Activated B cell treated with CpG ODN at 0.5 μM for 24 hours (primary cell): ENCODE results near the gene ELSPBP1. TPM values are rescaled to one million over a fixed set of nuclear protein-coding genes. Genes with fewer than 3 reads are reported as not detected.

ENCODE experiments used
- ATAC-seq: fragments of 200-7000 bp; cut with Tn5 transposase; one replicate; pipeline ENCODE4 v1.10.0; 2021; ENCODE audit warnings: low read depth, mild to moderate bottlenecking, moderate library complexity
- CTCF ChIA-PET: fragments of 350-600 bp; sonication (Branson Sonifier 250); formaldehyde crosslinking; loops from one replicate; lab custom pipeline; 2021; ENCODE audit warnings: antibody characterized with exemption; lab: Charles Lee
- POLR2A ChIA-PET: fragments of 350-600 bp; sonication (Branson Sonifier 250); formaldehyde crosslinking; loops from one replicate; lab custom pipeline; 2021; ENCODE audit warnings: antibody characterized with exemption; lab: Charles Lee
- DNase-seq: peaks from one replicate; pipeline ENCODE4 v3.0.0; 2022
- H3K27ac Mint-ChIP-seq: one replicate; pipeline ENCODE4 v1.8.0; 2020; ENCODE audit warnings: mixed read lengths
- H3K27me3 Mint-ChIP-seq: one replicate; pipeline ENCODE4 v1.8.0; 2021; ENCODE audit warnings: mixed read lengths
- H3K36me3 Mint-ChIP-seq: one replicate; pipeline ENCODE4 v1.8.0; 2021; ENCODE audit warnings: low read depth, mixed read lengths
- H3K4me1 Mint-ChIP-seq: one replicate; pipeline ENCODE4 v1.8.0; 2021; ENCODE audit warnings: mixed read lengths
- H3K4me3 Mint-ChIP-seq: one replicate; pipeline ENCODE4 v1.8.0; 2020; ENCODE audit warnings: mild to moderate bottlenecking, mixed read lengths
- H3K9me3 Mint-ChIP-seq: one replicate; pipeline ENCODE4 v1.8.0; 2020; ENCODE audit warnings: mixed read lengths
- intact Hi-C: fragments of 100-400 bp; cut with micrococcal nuclease; formaldehyde crosslinking; loops from one replicate; pipeline ENCODE4 v1.15.1; 2024
- total RNA-seq: library from RNA; stranded (reverse); gene quantifications from 2 replicates; pipeline ENCODE4 v1.2.3, GENCODE V29; 2022
- TF ChIP-seq, protein P1 (sequence below): fragments of 200-600 bp; IDR thresholded peaks from one replicate; pipeline ENCODE4 v1.8.0; 2022; ENCODE audit warnings: antibody characterized with exemption, mild to moderate bottlenecking

ELSPBP1 gene
- total RNA-seq, 1 donor from 2014 or later = not detected

GRCh38 chr19:48041877-48042580, 47.6 kb downstream of the ELSPBP1 start:
- DNase-seq (no peak), ATAC-seq (no peak)
- TF ChIP-seq, protein P1, sequence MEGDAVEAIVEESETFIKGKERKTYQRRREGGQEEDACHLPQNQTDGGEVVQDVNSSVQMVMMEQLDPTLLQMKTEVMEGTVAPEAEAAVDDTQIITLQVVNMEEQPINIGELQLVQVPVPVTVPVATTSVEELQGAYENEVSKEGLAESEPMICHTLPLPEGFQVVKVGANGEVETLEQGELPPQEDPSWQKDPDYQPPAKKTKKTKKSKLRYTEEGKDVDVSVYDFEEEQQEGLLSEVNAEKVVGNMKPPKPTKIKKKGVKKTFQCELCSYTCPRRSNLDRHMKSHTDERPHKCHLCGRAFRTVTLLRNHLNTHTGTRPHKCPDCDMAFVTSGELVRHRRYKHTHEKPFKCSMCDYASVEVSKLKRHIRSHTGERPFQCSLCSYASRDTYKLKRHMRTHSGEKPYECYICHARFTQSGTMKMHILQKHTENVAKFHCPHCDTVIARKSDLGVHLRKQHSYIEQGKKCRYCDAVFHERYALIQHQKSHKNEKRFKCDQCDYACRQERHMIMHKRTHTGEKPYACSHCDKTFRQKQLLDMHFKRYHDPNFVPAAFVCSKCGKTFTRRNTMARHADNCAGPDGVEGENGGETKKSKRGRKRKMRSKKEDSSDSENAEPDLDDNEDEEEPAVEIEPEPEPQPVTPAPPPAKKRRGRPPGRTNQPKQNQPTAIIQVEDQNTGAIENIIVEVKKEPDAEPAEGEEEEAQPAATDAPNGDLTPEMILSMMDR = no peak
- POLR2A ChIA-PET = no interaction called here
- intact Hi-C loops = no loop called here
- CTCF ChIA-PET = no interaction called here
- Mint-ChIP-seq H3K4me1 (no peaks in the 10 kb centered on the region), H3K27me3 (peaks cover 26% of the 10 kb centered on the region), H3K27ac (no peak overlapping the region), H3K9me3 (no peaks in the 10 kb centered on the region), H3K4me3 (no peak overlapping the region), H3K36me3 (no peaks in the 10 kb centered on the region)

DNA sequence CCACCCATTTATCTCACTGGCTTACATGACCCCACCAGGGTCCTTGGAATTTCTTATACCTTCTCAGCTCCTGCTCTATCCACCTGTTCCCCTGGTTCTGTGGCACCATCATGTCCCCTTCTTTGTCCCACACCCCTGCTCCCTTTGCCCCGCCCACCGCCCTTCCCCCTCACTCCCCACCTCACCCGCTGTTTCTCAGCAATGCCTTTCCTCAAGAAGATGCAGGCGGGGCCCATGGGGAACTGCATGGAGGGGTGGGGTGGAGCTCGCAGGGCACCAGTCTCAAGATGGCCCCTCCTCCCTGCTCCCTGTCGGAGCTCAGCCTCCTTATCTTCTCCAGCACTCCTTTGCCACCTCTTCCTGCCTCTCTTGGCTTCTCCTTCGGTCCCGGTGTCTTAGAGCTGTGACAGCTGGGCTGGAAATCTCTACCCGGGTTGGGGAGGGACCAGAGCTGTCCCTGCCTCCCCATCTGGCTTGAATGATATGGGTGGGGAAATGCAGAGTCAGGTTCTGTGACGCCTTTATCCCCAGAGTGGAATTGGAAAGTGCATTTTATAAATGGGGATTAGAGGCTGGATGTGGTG, 49.3 kb downstream of the ELSPBP1 start, which contains the start of gene CABP5:
Gene CABP5 (minus strand): TSS at position 405 of the 584 bp plus-strand sequence. CDS start 157 bp downstream, at position 248.
- H3K27ac Mint-ChIP-seq = no peak within 1 kb of the TSS
- no peaks in the 10 kb centered on the region for H3K4me1 Mint-ChIP-seq
- no peaks in the 10 kb centered on the region for H3K36me3 Mint-ChIP-seq
- DNase-seq = no peak
- no peak for ATAC-seq
- peaks cover 25% of the 10 kb centered on the region for H3K27me3 Mint-ChIP-seq
- intact Hi-C loops = no loop called here
- H3K9me3 Mint-ChIP-seq = no peaks in the 10 kb centered on the region
- TF ChIP-seq, protein P1 = no peak
- no peak within 1 kb of the TSS for H3K4me3 Mint-ChIP-seq
- ChIA-PET CTCF (no interaction called here), POLR2A (no interaction called here)

DNA sequence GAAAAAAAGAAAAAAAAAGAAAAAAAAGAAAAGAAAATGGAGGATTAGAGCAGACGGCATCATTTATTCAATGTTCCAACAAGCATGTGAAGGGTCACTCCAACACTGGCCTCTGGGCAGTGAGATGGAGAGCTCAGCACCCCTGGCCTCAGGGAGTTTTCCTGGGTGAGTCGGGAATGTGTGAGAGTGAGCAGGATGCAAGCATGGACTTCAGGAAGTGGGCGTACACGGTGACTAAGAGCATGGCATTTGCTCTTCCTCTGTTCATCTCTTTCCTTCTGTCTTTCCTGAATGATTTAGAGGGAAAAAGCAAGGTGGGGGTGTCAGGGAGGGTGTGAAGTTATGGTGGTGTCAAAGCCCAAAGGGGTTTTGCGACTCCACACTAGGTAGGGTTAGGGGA, 50.1 kb downstream of the ELSPBP1 start:
- H3K9me3 Mint-ChIP-seq = no peaks in the 10 kb centered on the region
- TF ChIP-seq, protein P1 = no peak
- DNase-seq = no peak
- no peaks in the 10 kb centered on the region for H3K36me3 Mint-ChIP-seq
- ChIA-PET POLR2A (no interaction called here), CTCF (no interaction called here)
- no peaks in the 10 kb centered on the region for H3K4me1 Mint-ChIP-seq
- no peak for ATAC-seq
- peaks cover 21% of the 10 kb centered on the region for H3K27me3 Mint-ChIP-seq
- intact Hi-C loops = no loop called here
- no peak overlapping the region for H3K4me3 Mint-ChIP-seq
- H3K27ac Mint-ChIP-seq = no peak overlapping the region

- ATAC-seq (no peak), DNase-seq (no peak)
- H3K36me3 Mint-ChIP-seq = peaks cover 10% of the 10 kb centered on the region
- POLR2A ChIA-PET = no interaction called here
- H3K9me3 Mint-ChIP-seq = peaks cover 2% of the 10 kb centered on the region
- intact Hi-C loops = no loop called here
- CTCF ChIA-PET = no interaction called here
- TF ChIP-seq, protein P1 = no peak
- H3K4me1 Mint-ChIP-seq = no peaks in the 10 kb centered on the region
- no peak overlapping the region for H3K27ac Mint-ChIP-seq
- no peak overlapping the region for H3K4me3 Mint-ChIP-seq
- H3K27me3 Mint-ChIP-seq = no peaks in the 10 kb centered on the region
These were observed 57.1 kb downstream of the ELSPBP1 start for GRCh38 chr19:48051335-48052033.

DNA sequence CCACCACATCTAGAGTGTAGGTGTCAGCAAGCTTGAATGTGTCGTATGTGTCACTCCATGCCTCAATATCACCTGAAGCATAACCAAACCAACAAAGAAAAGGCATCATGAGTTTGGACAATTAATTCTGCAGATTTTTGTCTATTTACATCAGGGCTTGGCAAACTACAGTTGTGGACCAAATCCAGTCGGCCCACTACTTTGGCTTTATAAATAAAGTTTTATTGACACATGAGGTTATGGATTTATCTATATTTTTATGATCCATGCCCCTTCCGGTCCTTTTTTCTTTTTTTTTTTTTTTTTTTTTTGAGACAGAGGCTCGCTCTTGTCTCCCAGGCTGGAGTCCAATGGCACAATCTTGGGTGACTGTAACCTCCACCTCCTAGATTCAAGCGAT, 58.6 kb downstream of the ELSPBP1 start:
- ATAC-seq (no peak), DNase-seq (no peak)
- no peak overlapping the region for H3K4me3 Mint-ChIP-seq
- no peak overlapping the region for H3K27ac Mint-ChIP-seq
- no peaks in the 10 kb centered on the region for H3K27me3 Mint-ChIP-seq
- ChIA-PET POLR2A (no interaction called here), CTCF (no interaction called here)
- no peaks in the 10 kb centered on the region for H3K4me1 Mint-ChIP-seq
- TF ChIP-seq, protein P1 = no peak
- H3K9me3 Mint-ChIP-seq = peaks cover 2% of the 10 kb centered on the region
- intact Hi-C loops = no loop called here
- peaks cover 10% of the 10 kb centered on the region for H3K36me3 Mint-ChIP-seq
